Measurements from ENCODE around the gene ASB16. TPM values are rescaled to one million over a fixed set of nuclear protein-coding genes. Genes with fewer than 3 reads are reported as not detected.

Gene ASB16
- total and polyA plus RNA-seq, 10 of the 15 experiments (the other 5 are each of a cell fraction or from before 2014, with no cell fraction given): 0.07 to 1.1 (median 0.44) TPM; not detected in 5

DNA sequence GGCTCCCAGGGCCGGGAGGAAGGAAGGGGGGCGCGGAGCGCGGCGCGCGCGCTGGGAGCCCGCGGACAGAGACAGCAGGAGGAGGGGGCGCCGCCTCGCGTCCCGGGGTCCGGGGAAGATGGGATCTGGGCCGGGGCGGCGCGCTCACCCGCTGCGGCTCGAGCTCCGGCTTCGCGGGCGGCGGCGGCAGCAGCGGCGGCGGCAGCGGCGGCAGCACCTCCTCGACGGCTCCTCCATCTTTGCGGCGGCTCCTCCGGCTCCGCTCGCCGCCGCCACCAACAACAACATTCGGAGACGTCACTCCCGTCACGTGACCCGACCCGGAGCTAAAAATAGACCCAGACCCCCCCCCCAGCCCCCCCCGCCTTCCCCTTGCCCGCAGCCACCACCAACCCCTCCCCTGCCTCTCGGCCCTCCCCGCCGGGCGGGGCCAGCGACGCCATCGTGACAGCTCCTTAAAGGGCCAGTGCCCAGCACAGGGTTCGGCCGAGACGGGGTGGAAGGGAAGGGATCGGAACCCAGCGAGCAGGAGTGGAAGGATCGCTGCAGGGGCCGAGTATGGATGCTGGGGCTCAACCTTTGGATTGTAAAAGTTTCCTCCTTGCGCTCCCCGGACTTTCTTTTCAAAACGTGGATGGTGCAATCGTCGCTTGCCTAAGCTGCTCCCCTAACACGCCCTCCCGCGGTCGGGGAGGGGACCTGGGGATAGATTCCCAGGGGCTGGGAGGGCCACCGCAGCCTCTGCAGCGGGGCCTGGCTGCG lies 47.0 kb upstream of the ASB16 start, which contains the start of gene HDAC5 (continued):
- TF ChIP-seq ZZZ3 (IDR thresholded peaks at IDR 0.05; ENCODE audit: control insufficient read depth, insufficient read length, low read depth): no peak
- peak; percentile 77 for TF ChIP-seq MLLT1 (IDR thresholded peaks at IDR 0.05)
- TF ChIP-seq CBX5 (IDR thresholded peaks at IDR 0.05; ENCODE audit: low read depth): no peak
- peak; percentile 76 for TF ChIP-seq NKRF (conservative IDR thresholded peaks at IDR 0.05)
- 0 out of 2 replicates have a peak, but pooled peaks have one; percentile 80 for TF ChIP-seq HDGF (IDR thresholded peaks at IDR 0.05)
- TF ChIP-seq SPI1 (IDR thresholded peaks at IDR 0.05; ENCODE audit: borderline replicate concordance, insufficient read depth, low read depth, low read length): no peak
- no peak for TF ChIP-seq CHD1 (IDR thresholded peaks at IDR 0.05; ENCODE audit: low read depth, low read length)
- TF ChIP-seq RFX5 (IDR thresholded peaks at IDR 0.05; ENCODE audit: low read depth, low read length): peak; percentile 8; the same call in 1 of the 2 replicates
- TF ChIP-seq KLF5 (IDR thresholded peaks at IDR 0.05; ENCODE audit: partially characterized antibody): no peak
- TF ChIP-seq CHD4 (IDR thresholded peaks at IDR 0.05): no peak
- no peak for TF ChIP-seq ZBTB4 (CRISPR knock-in tag; IDR thresholded peaks at IDR 0.05)
- TF ChIP-seq TCF12 (IDR thresholded peaks at IDR 0.05; ENCODE audit: low read depth, low read length): 0 out of 2 replicates have a peak, but pooled peaks have one; percentile 3
- no peak for TF ChIP-seq TARDBP (IDR thresholded peaks at IDR 0.05; ENCODE audit: borderline replicate concordance)
- TF ChIP-seq POLR2A (IDR thresholded peaks at IDR 0.05; ENCODE audit: low read depth, low read length): peak; percentile 71
- no peak for TF ChIP-seq BRCA1 (IDR thresholded peaks at IDR 0.05; ENCODE audit: low read depth, low read length)
- TF ChIP-seq TAF1 (IDR thresholded peaks at IDR 0.05; ENCODE audit: borderline replicate concordance, low read depth, low read length): no peak
- TF ChIP-seq JUNB (IDR thresholded peaks at IDR 0.05): no peak
- no peak for TF ChIP-seq SMAD5 (IDR thresholded peaks at IDR 0.05; ENCODE audit: low read depth)
- TF ChIP-seq HCFC1 (IDR thresholded peaks at IDR 0.05; ENCODE audit: low read length): no peak
- peak; percentile 89 for TF ChIP-seq LARP7 (IDR thresholded peaks at IDR 0.05)
- no peak for TF ChIP-seq SIX5 (IDR thresholded peaks at IDR 0.05; ENCODE audit: low read depth, low read length, severe bottlenecking)
- no peak for TF ChIP-seq NFYA (IDR thresholded peaks at IDR 0.05; ENCODE audit: borderline replicate concordance, low read depth, low read length)
- no peak for TF ChIP-seq SIN3A (IDR thresholded peaks at IDR 0.05; ENCODE audit: low read depth, low read length)
